WTC11 (cell line): ENCODE measurements around the gene CCNL1. TPM values are rescaled to one million over a fixed set of nuclear protein-coding genes. Genes with fewer than 3 reads are reported as not detected.

Experiments
- ATAC-seq: fragments of 200-7000 bp; cut with Tn5 transposase; 2 replicates; pipeline ENCODE4 v1.10.0; 2021; ENCODE audit warnings: mild to moderate bottlenecking, moderate library complexity
- CTCF ChIA-PET: fragments of 300-600 bp; sonication (Branson Sonifier 250); formaldehyde crosslinking; loops from one replicate; lab custom pipeline; 2021; ENCODE audit warnings: antibody characterized with exemption; lab: Charles Lee
- POLR2A ChIA-PET: fragments of 350-600 bp; sonication (Branson Sonifier 250); formaldehyde crosslinking; loops from one replicate; lab custom pipeline; 2021; ENCODE audit warnings: antibody characterized with exemption; lab: Charles Lee
- DNase-seq: peaks from one replicate; pipeline ENCODE4 v3.0.0; 2021; ENCODE audit warnings: low spot score
- H3K27ac Mint-ChIP-seq: 2 replicates; pipeline ENCODE4 v1.8.0; 2021; ENCODE audit warnings: mixed read lengths
- H3K27me3 Mint-ChIP-seq: 2 replicates; pipeline ENCODE4 v1.8.0; 2021; ENCODE audit warnings: low read depth, mild to moderate bottlenecking, moderate library complexity, mixed read lengths
- H3K36me3 Mint-ChIP-seq: 2 replicates; pipeline ENCODE4 v1.8.0; 2021; ENCODE audit warnings: mixed read lengths
- H3K4me1 Mint-ChIP-seq: 2 replicates; pipeline ENCODE4 v1.8.0; 2022; ENCODE audit warnings: mixed read lengths
- H3K4me3 Mint-ChIP-seq: 2 replicates; pipeline ENCODE4 v1.8.0; 2021; ENCODE audit warnings: mild to moderate bottlenecking, moderate library complexity, mixed read lengths
- H3K9me3 Mint-ChIP-seq: 2 replicates; pipeline ENCODE4 v1.8.0; 2021; ENCODE audit warnings: mixed read lengths
- AR ChIP-seq: fragments of 250-450 bp; sonication (Bioruptor Pico); IDR thresholded peaks from 2 replicates; pipeline ENCODE4 v1.9.0; 2021; ENCODE audit warnings: mild to moderate bottlenecking
- ATF3 ChIP-seq: sonication (generic); formaldehyde crosslinking; conservative IDR thresholded peaks from 2 replicates; pipeline ENCODE4 v1.8.1; 2022; ENCODE audit warnings: mild to moderate bottlenecking, missing genetic modification reagents
- CBFB ChIP-seq: sonication (generic); formaldehyde crosslinking; IDR thresholded peaks from 2 replicates; pipeline ENCODE4 v1.8.1; 2022; ENCODE audit warnings: mild to moderate bottlenecking, low read depth, missing genetic modification reagents
- CREB1 ChIP-seq: sonication (generic); formaldehyde crosslinking; IDR thresholded peaks from 2 replicates; pipeline ENCODE4 v1.8.0; 2023; ENCODE audit warnings: mild to moderate bottlenecking, missing genetic modification reagents
- ESRRA ChIP-seq: sonication (generic); formaldehyde crosslinking; IDR thresholded peaks from 2 replicates; pipeline ENCODE4 v1.8.1; 2022; ENCODE audit warnings: mild to moderate bottlenecking, missing genetic modification reagents, borderline replicate concordance
- FOXP1 ChIP-seq: sonication (generic); formaldehyde crosslinking; IDR thresholded peaks from 2 replicates; pipeline ENCODE4 v1.8.0; 2022; ENCODE audit warnings: missing genetic modification reagents, mild to moderate bottlenecking, moderate library complexity, borderline replicate concordance
- HMGXB4 ChIP-seq: sonication (generic); formaldehyde crosslinking; IDR thresholded peaks from 2 replicates; pipeline ENCODE4 v1.8.1; 2023; ENCODE audit warnings: mild to moderate bottlenecking, moderate library complexity, missing genetic modification reagents
- MXD4 ChIP-seq: fragments of 250-450 bp; sonication (Bioruptor Pico); IDR thresholded peaks from 2 replicates; pipeline ENCODE4 v1.8.0; 2021; ENCODE audit warnings: mild to moderate bottlenecking, moderate library complexity, borderline replicate concordance
- MYBL2 ChIP-seq: sonication (generic); formaldehyde crosslinking; IDR thresholded peaks from 2 replicates; pipeline ENCODE4 v1.8.1; 2023; ENCODE audit warnings: mild to moderate bottlenecking, moderate library complexity, missing genetic modification reagents
- NFATC4 ChIP-seq: fragments of 250-450 bp; sonication (Bioruptor Pico); IDR thresholded peaks from 2 replicates; pipeline ENCODE4 v1.9.0; 2021; ENCODE audit warnings: mild to moderate bottlenecking
- NR1H2 ChIP-seq: sonication (generic); formaldehyde crosslinking; IDR thresholded peaks from 2 replicates; pipeline ENCODE4 v1.9.0; 2021; ENCODE audit warnings: mild to moderate bottlenecking, moderate library complexity, missing genetic modification reagents
- RORB ChIP-seq: fragments of 250-450 bp; sonication (Bioruptor Pico); IDR thresholded peaks from 2 replicates; pipeline ENCODE4 v1.9.0; 2021; ENCODE audit warnings: mild to moderate bottlenecking
- SMAD3 ChIP-seq: sonication (generic); formaldehyde crosslinking; IDR thresholded peaks from 2 replicates; pipeline ENCODE4 v1.8.0; 2022; ENCODE audit warnings: missing genetic modification reagents, mild to moderate bottlenecking, borderline replicate concordance
- SOX15 ChIP-seq: fragments of 250-450 bp; sonication (Bioruptor Pico); IDR thresholded peaks from 2 replicates; pipeline ENCODE4 v1.9.0; 2021; ENCODE audit warnings: mild to moderate bottlenecking
- STAT6 ChIP-seq: sonication (generic); formaldehyde crosslinking; conservative IDR thresholded peaks from 2 replicates; pipeline ENCODE4 v1.8.1; 2023; ENCODE audit warnings: mild to moderate bottlenecking, low read depth, missing genetic modification reagents, moderate library complexity
- TCF7 ChIP-seq: sonication (generic); formaldehyde crosslinking; IDR thresholded peaks from 2 replicates; pipeline ENCODE4 v1.8.0; 2022; ENCODE audit warnings: mild to moderate bottlenecking, low read depth, missing genetic modification reagents, moderate library complexity
- ZNF138 ChIP-seq: sonication (generic); formaldehyde crosslinking; conservative IDR thresholded peaks from 2 replicates; pipeline ENCODE4 v1.8.1; 2022; ENCODE audit warnings: mild to moderate bottlenecking, moderate library complexity, missing genetic modification reagents
- ZNF281 ChIP-seq: sonication (generic); formaldehyde crosslinking; IDR thresholded peaks from 2 replicates; pipeline ENCODE4 v1.8.0; 2023; ENCODE audit warnings: mild to moderate bottlenecking, missing genetic modification reagents
- total RNA-seq: library from RNA; stranded (reverse); gene quantifications from 3 replicates; pipeline ENCODE4 v1.2.3, GENCODE V29; 2021

Gene CCNL1
- total RNA-seq, 1 experiment from 2014 or later = 79.6 TPM

- H3K27me3 Mint-ChIP-seq = no peaks in the 10 kb centered on the region; the same call in 1 of the 2 replicates
- ATAC-seq (peak; percentile 26), DNase-seq (peak; percentile 18)
- no peaks in the 10 kb centered on the region for H3K36me3 Mint-ChIP-seq
- H3K9me3 Mint-ChIP-seq = no peaks in the 10 kb centered on the region
- peaks cover 24% of the 10 kb centered on the region for H3K4me1 Mint-ChIP-seq
- no peak overlapping the region for H3K4me3 Mint-ChIP-seq
- no peak overlapping the region for H3K27ac Mint-ChIP-seq
- no peak for TF ChIP-seq ZNF138 (CRISPR knock-in tag)
- TF ChIP-seq CBFB (CRISPR knock-in tag) = no peak
- TF ChIP-seq RORB = no peak
- TF ChIP-seq CREB1 = no peak
- no peak for TF ChIP-seq HMGXB4 (CRISPR knock-in tag)
- TF ChIP-seq ATF3 (CRISPR knock-in tag) = no peak
- TF ChIP-seq MYBL2 (CRISPR knock-in tag) = no peak
- TF ChIP-seq NFATC4 (CRISPR knock-in tag) = no peak
- TF ChIP-seq MXD4 = no peak
- no peak for TF ChIP-seq TCF7 (CRISPR knock-in tag)
- no peak for TF ChIP-seq AR
- TF ChIP-seq FOXP1 (CRISPR knock-in tag) = no peak
- TF ChIP-seq SOX15 (CRISPR knock-in tag) = no peak
- TF ChIP-seq ESRRA (CRISPR knock-in tag) = no peak
- TF ChIP-seq ZNF281 = no peak
- TF ChIP-seq STAT6 (CRISPR knock-in tag) = no peak
- no peak for TF ChIP-seq NR1H2 (CRISPR knock-in tag)
- TF ChIP-seq SMAD3 (CRISPR knock-in tag) = no peak
- ChIA-PET CTCF (interaction anchor here (0.9 to 1.6 kb wide), 3 partner anchors 40 to 455 kb away, joined by 3 read pairs; partner anchors contain the start of gene TIPARP), POLR2A (no interaction called here)
Observed at GRCh38 chr3:157128771-157129681, 30.9 kb downstream of the CCNL1 start.
